8988T (cell line): ENCODE data around the gene BICRAL.
"Not testable (repeated sequence)": the region's sequence is repeated elsewhere in the genome, so short reads cannot be mapped to it uniquely, and the experiment has no call there.

ENCODE experiments used
- DNase-seq: peaks from one replicate; pipeline ENCODE4 v3.0.0; 2011

Gene BICRAL

DNA sequence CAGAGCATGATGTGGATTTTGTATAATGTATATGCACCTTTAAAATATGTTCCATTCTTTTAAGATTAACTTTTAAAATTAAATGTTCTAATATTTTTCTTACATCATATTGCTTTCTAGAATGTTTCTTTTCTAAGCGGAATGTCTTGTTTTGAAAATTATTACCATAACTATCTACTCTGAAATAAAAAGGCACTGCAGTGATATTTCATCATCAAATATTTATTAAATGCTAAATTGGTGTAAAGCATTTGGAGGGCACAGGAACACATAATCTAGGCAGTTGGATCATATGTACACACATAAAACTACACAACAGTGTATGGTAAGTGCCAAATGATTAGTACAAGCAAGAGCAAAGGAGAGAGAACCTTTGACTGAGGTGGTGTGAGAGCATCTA, 13.8 kb downstream of the BICRAL start:
- DNase-seq: no peak

DNA sequence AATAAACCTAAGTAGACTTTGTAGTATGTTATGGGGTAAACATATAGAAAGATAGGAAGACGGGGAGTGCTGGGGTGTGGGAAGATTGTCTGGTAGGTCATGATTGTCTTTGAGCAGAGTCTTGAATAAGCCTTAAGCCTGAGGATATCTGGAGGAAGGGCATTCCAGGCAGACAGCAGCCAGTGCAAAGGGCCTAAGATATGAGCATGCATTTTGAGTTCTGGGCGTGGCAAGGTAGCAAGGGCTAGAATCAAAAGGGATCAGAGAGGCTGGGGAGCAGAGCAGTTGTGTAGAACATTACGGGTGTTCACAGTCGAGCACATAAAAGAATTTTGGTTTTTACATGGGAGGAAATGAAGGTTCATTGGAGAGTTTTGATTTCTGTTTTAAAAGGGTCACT, 14.3 kb downstream of the BICRAL start:
- no peak for DNase-seq

DNA sequence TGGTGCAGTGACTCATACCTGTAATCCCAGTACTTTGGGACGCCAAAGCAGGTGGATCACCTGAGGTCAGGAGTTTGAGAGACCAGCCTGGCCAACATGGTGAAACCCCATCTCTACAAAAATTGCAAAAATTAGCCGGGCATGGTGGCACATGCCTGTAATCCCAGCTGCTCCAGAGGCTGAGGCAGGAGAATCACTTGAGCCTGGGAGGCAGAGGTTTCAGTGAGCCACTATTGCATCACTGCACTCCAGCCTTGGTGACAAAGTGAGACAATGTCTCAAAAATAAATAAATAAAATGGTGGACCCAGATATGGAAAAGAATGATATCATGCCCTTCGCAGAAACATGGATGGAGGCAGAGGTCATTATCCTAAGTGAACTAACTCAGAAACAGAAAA, 15.8 kb downstream of the BICRAL start:
- DNase-seq: not testable (repeated sequence)

DNA sequence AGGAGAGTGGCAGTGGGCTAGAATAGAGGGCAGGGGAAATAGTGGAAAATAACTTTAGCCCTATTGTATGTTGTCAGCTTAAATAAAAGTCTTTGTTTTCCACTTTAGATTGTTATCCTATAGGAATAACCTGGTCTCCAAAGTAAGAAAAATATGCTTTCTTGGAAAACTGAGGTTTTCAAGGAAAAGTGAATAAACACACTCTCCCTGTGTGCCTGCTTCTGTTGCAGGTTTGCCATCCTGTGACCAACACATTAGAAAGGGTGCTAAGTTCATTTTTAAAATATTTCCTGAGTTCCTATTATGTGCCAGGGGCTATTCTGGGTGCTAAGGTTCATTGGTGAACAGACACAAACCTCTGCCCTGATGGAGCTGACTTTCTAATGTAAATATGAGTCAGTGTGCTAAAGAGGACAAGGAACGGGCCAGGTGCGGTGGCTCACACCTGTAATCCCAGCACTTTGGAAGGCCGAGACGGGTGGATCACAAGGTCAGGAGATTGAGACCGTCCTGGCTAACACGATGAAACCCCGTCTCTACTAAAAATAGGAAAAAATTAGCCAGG, 23.5 kb downstream of the BICRAL start:
- no peak for DNase-seq

DNA sequence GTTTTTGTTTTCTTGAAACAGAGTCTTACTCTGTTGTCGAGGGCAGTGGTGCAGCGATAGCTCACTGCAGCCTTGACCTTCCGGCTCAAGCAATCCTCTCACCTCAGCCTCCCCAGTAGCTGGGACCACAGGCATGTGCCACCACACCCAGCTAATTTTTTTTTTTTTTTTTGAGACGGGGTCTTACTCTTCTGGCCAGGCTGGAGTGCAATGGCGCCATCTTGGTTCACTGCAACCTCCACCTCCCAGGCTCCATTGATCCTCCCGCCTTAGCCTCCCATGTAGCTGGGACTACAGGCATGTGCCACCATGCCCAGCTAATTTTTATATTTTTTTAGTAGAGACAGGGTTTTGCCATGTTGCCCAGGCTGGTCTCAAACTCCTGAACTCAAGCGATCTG, 24.5 kb downstream of the BICRAL start:
- DNase-seq: not testable (repeated sequence)

DNA sequence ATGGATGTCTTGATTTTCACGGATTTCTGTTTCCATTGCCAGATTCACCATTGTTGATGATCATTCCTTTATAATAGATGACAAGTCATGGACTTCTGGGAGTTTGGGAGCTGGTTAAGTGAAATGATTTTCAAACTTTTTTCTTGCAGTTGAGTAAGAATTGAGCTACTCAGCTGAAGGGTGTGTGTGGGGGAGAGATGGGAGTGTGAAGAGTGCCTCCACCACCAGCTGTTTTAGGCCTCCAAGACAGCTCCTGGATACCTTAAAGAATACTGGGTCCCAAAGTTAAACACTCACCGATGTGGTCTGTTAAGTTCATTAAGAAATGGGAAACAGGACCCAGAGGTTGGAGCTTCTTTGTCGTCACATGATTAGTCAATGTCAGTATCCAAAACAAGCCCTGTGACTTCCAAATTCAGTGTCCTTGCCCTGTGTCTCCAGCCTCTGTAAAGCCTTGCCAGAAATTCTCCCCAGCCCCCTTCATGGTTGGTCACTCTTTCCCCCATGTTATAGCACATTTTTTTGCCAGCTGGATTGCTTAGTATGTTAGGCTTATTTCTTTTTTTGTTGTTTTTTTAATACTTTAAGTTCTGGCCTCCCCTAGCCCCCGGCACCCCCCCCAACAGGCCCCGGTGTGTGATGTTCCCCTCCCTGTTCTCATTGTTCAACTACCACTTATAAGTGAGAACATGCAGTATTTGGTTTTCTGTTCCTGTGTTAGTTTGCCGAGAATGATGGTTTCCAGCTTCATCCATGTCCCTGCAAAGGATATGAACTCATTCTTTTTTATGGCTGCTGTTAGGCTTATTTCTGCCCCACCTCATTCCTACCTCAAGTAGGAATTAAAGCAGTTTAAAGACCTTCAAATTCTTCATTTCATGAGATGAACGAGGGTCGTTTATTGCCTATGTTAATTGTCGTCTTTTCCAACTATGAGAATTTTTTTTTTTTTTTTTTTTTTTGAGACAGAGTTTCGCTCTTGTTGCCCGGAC, 26.9 kb downstream of the BICRAL start:
- no peak for DNase-seq

DNA sequence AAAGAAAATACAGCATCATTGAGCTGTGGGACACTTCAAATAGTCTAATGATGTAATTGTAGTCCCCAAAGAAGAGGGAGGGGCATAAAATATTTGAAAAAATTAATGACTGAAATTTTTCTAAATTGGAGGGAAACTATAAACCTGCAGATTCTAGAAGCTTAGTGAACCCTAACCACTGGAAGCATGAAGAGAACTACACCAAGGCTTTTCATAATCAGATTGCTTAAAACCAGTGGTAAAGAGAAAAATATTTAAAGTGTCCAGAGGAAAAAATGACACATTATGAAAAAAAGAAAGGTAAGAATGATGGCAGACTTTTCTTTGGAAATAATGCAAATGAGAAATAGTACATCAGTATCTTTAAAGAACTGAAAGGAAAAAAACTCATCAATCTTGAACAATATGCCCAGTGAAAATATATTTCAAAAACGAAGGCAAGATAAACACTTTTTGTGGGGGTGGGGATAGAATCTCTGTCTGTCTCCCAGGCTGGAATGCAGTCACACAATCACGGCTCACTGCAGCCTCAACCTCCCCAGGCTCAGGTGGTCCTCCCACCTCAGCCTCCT, 31.3 kb downstream of the BICRAL start:
- no peak for DNase-seq

DNA sequence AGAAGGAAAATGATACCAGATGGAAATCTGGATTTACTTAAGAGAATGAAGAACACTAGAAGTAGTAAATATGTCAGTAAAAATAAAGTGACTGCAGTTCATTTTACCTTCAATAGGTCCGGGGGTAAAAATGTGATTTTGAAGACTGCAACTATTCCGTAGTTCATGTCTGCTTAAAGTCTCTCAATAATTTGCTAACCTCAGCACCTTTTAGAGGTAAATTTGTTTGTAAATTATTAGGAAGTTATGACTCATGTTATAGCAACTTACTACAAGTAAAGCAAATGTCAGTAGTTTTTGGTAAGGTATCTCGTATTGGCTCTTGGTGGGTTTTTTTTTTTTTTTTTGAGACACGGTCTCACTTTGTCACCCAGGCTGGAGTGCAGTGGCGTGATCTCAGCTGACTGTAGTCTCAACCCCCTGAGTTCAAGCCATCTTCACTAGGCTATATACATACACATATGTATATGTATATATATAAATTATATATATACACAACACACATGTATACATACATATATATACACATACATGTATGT, 32.1 kb downstream of the BICRAL start:
- no peak for DNase-seq

DNA sequence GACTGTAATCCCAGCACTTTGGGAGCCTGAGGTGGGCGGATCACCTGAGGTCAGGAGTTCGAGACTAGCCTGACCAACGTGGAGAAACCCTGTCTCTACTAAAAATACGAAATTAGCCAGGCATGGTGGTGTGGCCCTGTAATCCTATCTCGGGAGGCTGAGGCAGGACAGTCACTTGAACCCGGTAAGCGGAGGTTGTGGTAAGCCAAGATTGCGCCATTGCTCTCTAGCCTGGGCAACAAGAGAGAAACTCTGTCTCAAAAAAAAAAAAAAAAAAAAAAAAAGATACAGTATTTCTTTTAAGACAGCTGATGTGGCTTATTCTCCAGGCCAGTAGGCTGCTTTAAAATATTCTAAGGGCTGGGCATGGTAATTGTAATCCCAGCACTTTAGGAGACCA, 33.9 kb downstream of the BICRAL start:
- DNase-seq: not testable (repeated sequence)

DNA sequence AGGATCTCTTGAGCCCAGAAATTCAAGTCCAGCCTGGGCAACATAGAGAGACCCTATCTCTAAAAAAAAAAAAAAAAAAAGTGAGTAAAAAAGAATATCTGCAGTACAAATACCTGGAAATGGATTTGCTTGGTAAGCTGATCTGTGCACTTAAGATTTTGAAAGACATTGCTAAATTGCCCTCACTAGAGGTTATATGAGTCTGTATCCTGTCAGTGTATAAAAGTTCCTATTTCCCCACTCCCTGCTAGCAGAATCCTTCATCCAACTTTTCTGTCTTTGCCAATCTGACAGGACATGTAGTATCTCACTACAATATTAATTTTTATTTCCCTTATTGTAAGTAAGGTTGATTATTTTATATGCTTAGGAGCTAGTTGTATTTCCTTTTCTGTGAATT, 36.1 kb downstream of the BICRAL start:
- no peak for DNase-seq

DNA sequence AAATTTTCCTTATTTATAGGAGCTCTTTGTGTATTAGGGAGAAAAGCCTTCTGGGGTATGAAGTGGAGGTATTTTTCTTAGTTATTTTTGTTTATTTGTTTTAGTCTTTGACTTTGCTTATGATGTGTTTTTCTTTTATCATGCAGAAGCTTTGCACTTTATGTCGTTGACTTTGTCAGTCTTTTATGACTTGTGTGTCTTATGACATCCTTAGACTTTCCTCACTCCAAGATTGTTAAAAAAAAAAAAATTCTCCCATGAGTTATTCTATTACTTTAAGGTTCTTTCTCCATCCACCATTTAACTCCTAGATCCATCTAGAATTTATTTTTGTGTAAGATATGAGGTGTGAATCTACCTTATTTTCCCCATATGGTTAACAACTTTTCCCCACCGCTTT, 36.6 kb downstream of the BICRAL start:
- DNase-seq: no peak

DNA sequence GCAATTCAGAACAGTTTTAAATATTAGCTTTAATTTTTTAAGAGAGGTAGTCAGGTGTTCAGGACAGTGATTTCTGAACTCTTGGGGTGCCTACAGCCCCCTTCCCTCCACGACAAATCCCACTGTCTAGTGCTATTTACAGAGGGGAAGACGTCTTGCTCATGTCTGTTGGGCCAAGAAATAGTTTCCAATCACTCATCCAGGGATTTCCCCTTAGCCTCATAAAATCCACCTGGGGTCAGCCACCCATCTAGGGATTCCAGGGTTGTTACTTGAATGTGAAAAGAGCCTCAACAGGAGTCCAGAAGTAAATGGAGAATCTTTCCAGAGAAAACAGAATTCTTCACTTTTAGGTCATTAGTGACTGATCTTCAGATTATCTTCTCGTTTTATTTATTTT, 37.0 kb downstream of the BICRAL start:
- no peak for DNase-seq

DNA sequence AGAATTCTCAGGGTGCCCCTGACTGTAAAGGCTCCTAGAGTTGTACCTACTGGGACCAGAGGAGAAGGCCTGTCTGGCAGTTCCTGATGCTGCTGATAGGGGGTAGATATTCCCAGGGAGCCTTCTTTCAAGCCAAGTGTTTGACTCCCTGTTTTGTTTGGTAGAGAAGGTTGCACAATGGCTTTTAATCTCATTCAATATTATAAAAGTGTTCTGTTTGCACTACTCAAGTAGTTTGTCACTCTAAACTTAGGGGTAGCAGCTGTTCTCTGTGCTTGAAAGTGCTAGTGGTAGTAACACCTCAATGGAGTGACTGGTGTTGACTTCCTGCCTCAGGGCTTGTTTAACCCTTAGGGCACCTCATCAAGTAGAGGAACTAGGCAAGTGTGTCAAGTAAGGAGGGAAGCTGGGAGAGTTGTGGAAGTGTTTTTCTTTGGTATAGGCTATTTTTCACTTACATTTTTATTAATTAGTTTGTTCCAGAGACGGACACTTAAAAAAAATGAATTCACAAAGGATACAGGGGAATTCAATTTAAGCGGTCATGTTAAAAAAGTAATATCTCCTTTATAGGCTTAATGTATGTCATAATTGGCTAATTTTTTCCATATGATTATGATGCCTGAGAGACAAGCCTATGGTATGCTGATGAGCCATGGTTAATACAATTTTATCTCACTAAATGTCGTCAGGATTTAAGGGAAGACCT, 38.1 kb downstream of the BICRAL start:
- no peak for DNase-seq

DNA sequence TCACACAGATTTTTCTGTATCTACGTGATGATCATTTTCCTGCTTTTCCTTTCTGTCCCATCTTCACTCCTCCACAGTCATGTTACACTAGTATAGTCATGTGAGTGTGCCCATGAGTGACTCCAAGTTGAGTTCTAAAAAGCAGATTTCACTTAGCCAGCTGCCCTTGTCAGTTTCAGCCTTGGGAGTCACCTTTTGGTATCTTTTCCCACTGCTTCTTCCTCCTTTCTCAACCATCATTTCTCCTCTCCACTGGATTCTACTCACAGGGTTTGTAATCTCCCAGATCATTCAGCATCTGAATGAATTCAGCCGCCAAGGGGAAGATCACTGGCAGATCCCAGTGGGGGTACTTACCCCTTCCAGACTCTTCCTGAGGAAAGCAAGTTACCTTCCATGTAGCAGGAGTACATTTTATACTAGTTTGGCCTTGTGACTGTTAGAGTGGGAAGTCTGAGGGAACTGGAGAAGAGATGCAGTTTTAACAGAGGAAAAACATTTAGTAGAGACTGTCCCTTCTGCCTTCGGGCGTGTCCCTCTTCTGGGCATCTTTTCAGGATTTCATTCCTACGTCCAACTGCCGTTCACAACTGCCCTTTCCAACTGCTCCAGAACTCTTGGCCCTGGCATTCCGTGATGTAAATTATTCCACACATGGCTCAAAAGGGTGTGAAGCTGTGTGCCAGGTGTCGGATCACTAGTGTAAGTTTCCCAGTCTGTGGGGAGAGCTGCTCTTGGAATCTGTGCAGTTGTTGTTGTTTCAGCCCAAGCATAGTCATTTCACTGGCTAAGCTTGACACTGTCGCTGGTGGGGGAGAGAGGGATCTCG, 38.9 kb downstream of the BICRAL start:
- no peak for DNase-seq

DNA sequence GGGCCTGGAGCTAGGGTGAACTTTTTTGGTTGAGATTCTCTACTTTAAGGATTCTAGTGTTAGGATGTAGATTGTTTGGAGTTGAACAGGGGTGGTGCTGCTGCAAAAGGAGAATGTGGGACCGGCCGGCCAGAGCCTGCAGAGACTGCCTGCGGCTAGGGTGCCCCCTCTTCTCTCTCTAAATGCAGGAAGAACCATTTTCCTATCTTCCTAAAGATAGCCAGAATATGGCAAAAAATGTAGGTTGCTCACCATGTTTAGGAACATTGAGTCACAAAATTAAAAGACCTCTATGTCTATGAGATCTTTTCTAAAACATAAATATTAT, 39.5 kb downstream of the BICRAL start:
- DNase-seq: no peak

DNA sequence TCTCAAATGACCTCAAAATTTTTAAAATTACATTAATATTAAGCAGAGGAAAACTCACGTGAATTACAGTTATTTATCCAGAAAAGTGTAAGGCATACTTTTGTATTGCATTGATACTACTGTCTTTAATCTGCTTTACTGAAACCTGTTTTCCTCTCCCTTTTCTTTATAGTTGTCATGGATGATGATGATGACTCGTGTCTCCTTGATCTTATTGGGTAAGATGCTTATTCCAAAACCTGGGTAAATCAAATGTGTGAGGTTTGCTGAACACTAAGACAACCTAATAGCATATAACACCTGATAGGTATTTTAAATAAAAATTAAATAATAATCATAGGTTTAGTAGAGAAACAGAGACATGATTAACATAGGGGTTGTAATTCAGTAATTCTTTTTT, 40.0 kb downstream of the BICRAL start:
- no peak for DNase-seq

DNA sequence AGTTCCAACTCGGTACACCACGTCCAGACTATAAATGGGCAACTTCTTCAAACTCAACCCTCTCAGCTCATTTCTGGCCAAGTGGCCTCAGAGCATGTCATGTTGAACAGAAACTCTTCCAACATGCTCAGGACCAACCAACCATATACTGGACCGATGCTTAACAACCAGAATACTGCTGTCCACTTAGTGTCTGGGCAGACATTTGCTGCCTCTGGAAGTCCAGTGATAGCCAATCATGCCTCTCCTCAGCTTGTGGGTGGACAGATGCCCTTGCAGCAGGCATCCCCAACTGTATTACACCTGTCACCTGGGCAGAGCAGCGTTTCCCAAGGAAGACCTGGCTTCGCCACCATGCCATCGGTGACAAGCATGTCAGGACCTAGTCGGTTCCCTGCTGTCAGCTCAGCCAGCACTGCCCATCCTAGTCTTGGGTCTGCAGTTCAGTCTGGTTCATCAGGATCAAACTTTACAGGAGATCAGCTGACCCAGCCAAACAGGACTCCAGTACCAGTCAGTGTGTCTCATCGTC, 47.8 kb downstream of the BICRAL start:
- no peak for DNase-seq

DNA sequence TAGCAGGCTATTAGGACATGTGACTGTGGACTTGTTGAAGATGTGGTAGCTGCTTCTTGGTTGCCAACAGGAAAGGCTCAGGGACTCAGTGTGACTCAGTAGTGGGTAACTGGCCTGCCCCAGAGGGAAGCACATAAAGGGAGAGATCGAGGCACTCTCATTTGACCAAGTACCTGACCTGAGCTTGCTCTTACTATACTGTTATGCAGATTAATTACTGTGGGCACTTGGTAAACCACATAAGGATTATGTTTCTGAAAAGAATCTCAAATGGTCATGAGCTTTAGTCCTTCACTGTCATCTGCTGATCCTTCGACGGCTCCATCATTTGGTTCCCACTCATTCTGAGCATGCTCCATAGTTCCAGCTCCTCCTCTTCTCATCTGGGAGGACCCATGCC, 49.4 kb downstream of the BICRAL start:
- no peak for DNase-seq

DNA sequence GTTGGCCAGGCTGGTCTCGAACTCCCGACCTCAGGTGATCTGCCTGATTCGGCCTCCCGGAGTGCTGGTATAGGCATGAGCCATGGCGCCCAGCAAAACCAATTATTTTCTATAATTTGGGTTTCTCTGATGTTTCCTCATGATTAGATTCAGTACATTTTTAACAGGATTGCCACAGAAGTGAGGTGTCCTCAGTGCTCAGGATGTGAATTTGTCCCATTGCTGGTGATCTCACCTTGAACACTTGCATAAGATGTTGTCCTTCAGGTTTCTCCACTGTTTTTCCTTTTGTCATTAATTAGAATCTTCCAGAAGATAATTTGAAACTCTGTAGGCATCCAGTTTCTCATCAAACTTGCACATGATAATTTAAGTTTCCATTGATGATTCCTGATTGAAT, 52.2 kb downstream of the BICRAL start:
- no peak for DNase-seq

DNA sequence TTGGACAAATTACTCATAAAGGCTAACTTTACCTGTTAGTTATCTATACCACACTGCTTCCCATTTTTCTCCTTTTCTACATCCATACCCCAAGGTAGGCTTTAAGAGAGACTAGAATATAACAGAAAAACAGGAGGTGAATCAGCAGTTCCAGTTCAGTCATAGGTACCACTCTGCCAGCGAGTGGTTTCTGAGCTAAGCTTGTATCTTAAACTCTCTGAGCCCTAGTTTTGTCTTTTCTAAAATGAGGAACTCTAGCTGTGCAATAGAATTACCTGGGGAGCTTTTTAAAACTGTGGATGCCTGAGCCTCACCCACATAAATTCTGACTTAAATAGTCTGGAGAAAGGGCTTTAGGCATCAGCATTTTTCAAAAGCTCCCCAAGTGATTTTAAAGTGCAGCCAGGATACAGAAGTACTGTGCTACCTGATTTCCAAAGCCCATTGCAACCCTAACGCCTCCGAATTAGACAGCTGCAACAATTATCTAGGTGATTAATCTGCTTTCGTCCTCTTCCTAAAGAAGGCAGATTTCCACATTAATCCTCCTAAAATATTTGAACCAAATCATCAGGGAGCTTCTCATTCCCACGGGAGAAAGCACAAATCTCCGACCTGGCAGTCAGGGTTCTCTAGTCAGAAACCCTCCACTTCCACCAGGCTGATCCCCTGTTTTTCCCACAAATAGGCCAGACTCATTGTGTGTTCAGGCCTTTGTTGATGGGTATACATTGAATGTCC, 60.2 kb downstream of the BICRAL start:
- DNase-seq: no peak

DNA sequence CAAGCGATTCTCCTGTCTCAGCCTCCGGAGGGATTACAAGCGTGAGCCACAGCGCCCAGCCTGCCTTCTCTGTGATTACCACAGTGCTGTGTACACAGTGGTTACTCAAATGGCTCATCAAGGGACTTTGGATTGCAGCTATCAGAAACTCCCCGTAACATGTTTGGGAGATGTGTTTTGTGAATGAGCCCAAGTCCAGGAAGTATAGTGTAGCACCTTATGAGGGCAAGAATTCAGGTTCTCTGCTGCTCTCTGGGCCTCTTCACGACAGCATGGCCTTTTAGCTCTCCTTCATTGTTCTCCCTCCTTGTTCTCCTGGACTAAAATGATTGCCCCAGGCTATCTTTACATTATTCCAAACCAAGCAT, 63.5 kb downstream of the BICRAL start:
- no peak for DNase-seq

DNA sequence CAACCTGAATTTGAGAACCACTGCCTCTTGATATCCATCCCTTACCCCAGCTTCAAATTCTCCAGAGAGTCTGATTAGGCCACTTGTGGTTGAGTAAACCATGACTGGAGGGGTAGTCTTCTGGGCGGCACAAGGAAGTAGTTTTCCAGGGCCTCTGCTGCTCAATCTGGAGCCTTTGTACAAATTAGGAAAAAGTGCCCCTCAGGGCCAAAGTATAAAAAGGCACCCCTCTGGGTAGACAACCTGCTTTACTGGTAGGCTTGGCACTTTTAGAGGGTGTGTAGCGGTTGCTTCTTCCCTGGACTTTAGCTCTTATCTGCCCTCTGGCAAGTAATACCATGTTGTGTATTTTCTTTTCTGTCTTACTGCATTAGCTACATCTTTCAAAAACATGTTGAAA, 64.7 kb downstream of the BICRAL start:
- no peak for DNase-seq
